Astrocyte (in vitro differentiated cells and primary cell): ENCODE measurements around the gene GTF2F2.

ENCODE experiments used
- CTCF ChIP-seq: IDR thresholded peaks from 2 replicates; pipeline ENCODE4 v1.5.1; 2011; ENCODE audit warnings: low read depth, mild to moderate bottlenecking, inconsistent platforms, low read length, moderate library complexity; ENCODE audit not compliant: insufficient read depth
- EZH2 ChIP-seq: IDR thresholded peaks from 2 replicates; pipeline ENCODE4 v1.6.1; 2012; ENCODE audit warnings: mild to moderate bottlenecking, low read length, inconsistent platforms; ENCODE audit not compliant: insufficient read depth

GRCh38 chr13:45162194-45162593 is 41.9 kb downstream of the GTF2F2 start:
- TF ChIP-seq CTCF: no peak
- TF ChIP-seq EZH2: no peak
